Umbilical cord (tissue), 2 donors: Measurements from ENCODE around the gene KCTD15. TPM values are rescaled to one million over a fixed set of nuclear protein-coding genes. Genes with fewer than 3 reads are reported as not detected.

Experiments
- DNase-seq: peaks from one replicate; pipeline ENCODE4 v3.0.0-alpha.2; 2015; ENCODE audit warnings: low spot score
- total RNA-seq: library from RNA; depleted of rRNA; stranded (reverse); fragments of >200 nt; gene quantifications from one replicate; pipeline ENCODE4 v1.2.3, GENCODE V29; 2014; ENCODE audit warnings: low replicate concordance; ENCODE audit not compliant: insufficient read depth

KCTD15 gene
- total RNA-seq, 1 donor from 2014 or later = 110 TPM

DNA sequence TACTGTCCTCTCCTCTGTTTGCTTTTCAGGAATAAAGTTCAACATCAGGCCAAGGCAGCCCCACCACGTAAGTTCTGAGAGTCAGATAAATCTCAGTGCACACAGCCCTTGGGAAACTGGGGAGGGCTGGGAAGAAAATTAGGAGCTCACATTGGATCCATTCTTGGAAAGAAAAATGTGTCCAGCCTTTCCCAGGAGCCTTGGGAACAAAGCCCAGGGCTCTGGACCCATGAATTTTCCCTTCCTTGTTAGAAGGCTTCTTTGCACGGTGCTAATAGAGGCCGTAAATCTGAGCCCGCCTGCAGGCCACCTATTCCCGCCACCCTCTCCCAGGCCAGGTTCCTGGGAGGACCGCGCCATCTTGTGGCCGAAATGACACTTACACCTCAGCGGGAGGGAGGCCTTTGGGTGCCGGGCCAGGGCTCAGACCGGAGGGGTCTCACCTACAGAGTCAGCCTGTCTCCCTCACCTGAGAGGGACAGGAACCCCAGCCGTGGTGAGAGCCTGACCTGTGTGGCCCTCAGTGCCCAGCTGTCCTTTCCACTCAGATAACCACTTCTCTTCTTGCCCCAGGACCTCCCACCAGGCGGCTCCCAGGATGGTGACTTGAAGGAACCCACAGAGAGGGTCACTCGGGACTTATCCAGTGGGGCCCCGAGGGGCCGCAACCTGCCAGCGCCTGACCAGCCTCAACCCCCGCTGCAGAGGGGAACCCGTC is 25.1 kb upstream of the KCTD15 start:
- DNase-seq = peak; percentile 55

DNA sequence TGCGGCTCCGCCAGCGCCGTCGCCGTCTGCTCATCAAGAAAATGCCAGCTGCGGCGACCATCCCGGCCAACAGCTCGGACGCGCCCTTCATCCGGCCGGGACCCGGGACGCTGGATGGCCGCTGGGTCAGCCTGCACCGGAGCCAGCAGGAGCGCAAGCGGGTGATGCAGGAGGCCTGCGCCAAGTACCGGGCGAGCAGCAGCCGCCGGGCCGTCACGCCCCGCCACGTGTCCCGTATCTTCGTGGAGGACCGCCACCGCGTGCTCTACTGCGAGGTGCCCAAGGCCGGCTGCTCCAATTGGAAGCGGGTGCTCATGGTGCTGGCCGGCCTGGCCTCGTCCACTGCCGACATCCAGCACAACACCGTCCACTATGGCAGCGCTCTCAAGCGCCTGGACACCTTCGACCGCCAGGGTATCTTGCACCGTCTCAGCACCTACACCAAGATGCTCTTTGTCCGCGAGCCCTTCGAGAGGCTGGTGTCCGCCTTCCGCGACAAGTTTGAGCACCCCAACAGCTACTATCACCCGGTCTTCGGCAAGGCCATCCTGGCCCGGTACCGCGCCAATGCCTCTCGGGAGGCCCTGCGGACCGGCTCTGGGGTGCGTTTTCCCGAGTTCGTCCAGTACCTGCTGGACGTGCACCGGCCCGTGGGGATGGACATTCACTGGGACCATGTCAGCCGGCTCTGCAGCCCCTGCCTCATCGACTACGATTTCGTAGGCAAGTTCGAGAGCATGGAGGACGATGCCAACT is 24.4 kb upstream of the KCTD15 start:
- DNase-seq = no peak

DNA sequence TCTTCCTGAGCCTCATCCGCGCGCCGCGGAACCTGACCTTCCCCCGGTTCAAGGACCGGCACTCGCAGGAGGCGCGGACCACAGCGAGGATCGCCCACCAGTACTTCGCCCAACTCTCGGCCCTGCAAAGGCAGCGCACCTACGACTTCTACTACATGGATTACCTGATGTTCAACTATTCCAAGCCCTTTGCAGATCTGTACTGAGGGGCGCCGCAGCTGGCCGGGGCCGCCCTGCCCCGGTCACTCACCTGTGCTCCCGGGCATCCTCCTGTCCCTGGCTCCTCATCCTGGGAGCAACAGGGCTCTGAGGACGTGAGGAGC is 23.9 kb upstream of the KCTD15 start:
- no peak for DNase-seq

- DNase-seq = no peak
These were observed 22.7 kb upstream of the KCTD15 start for GRCh38 chr19:33773704-33774624.

- DNase-seq = no peak
These were observed 21.9 kb upstream of the KCTD15 start for GRCh38 chr19:33774751-33775150.

- DNase-seq = no peak
These were observed 20.8 kb upstream of the KCTD15 start for GRCh38 chr19:33775731-33776487.

DNA sequence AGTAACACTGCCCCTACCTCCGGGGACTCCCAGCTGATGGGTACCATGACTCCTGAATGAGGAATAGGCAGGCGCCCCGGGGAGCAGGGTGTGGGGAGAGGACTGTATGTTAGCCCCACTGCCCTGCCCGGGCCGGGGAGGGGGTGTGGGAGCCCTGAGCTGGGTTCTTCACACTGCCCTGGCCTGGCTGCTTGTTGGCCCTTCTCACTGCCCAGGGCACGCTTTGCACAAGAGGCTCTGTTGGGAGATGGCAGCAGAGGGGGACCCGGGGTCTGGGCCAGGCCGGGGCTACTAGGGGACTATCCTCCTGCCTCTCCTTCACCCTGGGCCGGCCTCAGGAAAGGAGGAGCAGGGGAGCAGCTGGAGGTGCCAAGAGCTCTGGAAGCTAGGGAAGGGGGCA is 19.3 kb upstream of the KCTD15 start:
- no peak for DNase-seq

DNA sequence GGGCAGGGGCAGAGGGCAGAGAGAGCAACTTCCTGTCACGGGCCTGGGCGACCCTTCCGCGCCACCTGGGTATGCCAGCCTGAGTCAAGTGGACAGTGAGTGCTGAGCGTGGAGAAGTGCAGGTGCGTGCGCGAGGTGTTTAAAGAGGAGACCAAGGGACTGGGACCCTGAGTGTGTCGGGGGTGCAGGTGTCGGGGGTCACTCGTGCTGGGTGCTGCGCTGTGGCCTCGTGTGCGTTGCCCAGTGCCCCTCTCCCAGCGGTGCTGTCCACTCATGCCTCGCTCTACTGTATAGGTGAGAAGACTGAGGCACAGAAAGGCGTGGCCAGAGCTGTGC is 18.9 kb upstream of the KCTD15 start:
- DNase-seq = no peak

- DNase-seq = peak; percentile 68
These were observed 18.4 kb upstream of the KCTD15 start for GRCh38 chr19:33778089-33778791.

- DNase-seq = no peak
These were observed 16.8 kb upstream of the KCTD15 start for GRCh38 chr19:33779849-33780248.

GRCh38 chr19:33780251-33780650 is 16.4 kb upstream of the KCTD15 start:
- no peak for DNase-seq

- no peak for DNase-seq
These were observed 15.9 kb upstream of the KCTD15 start for GRCh38 chr19:33780746-33781145.

GRCh38 chr19:33781415-33781935 is 15.2 kb upstream of the KCTD15 start:
- no peak for DNase-seq

- DNase-seq = no peak
These were observed 14.7 kb upstream of the KCTD15 start for GRCh38 chr19:33781996-33782395.

GRCh38 chr19:33784432-33784831 is 12.2 kb upstream of the KCTD15 start:
- DNase-seq = no peak

GRCh38 chr19:33785795-33786194 is 10.9 kb upstream of the KCTD15 start:
- DNase-seq = no peak

GRCh38 chr19:33788676-33789075 is 8.0 kb upstream of the KCTD15 start:
- no peak for DNase-seq

DNA sequence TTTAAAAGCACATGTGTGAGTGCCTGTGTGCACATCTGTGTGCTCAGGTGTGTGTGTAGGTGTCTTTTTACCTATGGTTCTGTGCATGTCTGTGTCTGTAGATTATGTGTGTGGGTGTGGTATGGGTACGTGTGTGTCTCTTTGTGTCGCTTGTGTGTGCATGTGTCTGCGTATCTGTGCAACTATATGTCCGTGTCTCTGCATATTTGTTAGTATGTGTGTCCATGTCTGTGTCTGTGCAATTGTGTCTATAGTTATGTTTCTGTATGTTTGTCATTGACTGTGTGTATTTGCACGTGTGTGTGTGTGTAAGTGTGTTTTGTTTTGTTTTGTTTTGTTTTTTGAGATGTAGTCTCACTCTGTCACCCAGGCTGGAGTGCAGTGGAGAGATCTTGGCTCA is 7.3 kb upstream of the KCTD15 start:
- no peak for DNase-seq

DNA sequence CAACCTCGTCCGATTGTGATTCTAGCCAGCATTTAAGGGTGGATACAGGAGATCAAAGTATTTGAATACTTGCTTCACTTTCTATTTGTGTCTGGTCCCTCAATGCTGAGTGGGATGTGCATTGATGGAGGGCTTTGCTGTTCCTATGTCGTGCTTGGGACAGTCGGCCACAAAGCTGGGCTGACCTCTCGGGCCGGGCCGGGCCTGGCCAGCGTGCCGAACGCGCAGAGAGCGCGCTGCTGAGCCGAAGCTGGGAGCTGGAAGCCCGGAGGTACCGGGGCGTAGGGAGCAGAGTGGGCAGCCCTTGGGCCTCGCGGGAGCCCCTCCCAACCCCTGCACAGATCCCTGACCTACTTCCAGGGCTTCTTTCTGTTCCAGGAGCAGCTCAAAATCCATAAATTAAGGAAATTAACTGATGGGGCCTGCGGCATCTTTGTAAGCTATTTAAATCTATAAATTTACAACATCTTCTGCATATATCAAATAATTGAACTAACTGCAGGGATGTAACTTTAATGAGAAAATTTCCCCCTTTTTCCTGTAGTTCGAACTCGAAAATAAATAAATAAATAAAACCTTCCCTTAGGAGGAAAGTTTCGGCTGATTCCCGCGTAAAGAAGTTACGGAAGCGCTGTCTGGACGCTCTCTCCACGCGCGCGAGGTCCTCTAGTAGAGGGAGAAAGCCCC is 1.8 kb upstream of the KCTD15 start:
- peak; percentile 66 for DNase-seq
